ENCODE measurements around the gene DGAT2.
"Not testable (repeated sequence)": the region's sequence is repeated elsewhere in the genome, so short reads cannot be mapped to it uniquely, and the experiment has no call there.

Gene DGAT2

GRCh38 chr11:75754933-75755332 is 13.6 kb upstream of the DGAT2 start:
- DNase-seq (ENCODE audit: low read depth in 2 of 2, low spot score in 1 of 2), result not testable (repeated sequence)

- no peak for DNase-seq (ENCODE audit: low read depth in 2 of 2, low spot score in 1 of 2)
Measured at GRCh38 chr11:75757651-75758050, 10.9 kb upstream of the DGAT2 start.

GRCh38 chr11:75759832-75760231 is 8.7 kb upstream of the DGAT2 start:
- DNase-seq (ENCODE audit: low read depth in 2 of 2, low spot score in 1 of 2), result no peak

- no peak for DNase-seq (ENCODE audit: low read depth in 2 of 2, low spot score in 1 of 2)
Measured at GRCh38 chr11:75760243-75760642, 8.3 kb upstream of the DGAT2 start.

- DNase-seq (ENCODE audit: low read depth in 2 of 2, low spot score in 1 of 2), result no peak
Measured at GRCh38 chr11:75760710-75761493, 7.7 kb upstream of the DGAT2 start.

- no peak for DNase-seq (ENCODE audit: low read depth in 2 of 2, low spot score in 1 of 2)
Measured at GRCh38 chr11:75762158-75762557, 6.4 kb upstream of the DGAT2 start.

GRCh38 chr11:75762885-75763284 is 5.7 kb upstream of the DGAT2 start:
- DNase-seq (ENCODE audit: low read depth in 2 of 2, low spot score in 1 of 2), result no peak

GRCh38 chr11:75763846-75764245 is 4.7 kb upstream of the DGAT2 start:
- no peak for DNase-seq (ENCODE audit: low read depth in 2 of 2, low spot score in 1 of 2)

- no peak for DNase-seq (ENCODE audit: low read depth in 2 of 2, low spot score in 1 of 2)
Measured at GRCh38 chr11:75765116-75765515, 3.5 kb upstream of the DGAT2 start.

GRCh38 chr11:75766443-75767227 is 1.9 kb upstream of the DGAT2 start:
- DNase-seq (ENCODE audit: low read depth in 2 of 2, low spot score in 1 of 2), result no peak

- no peak for DNase-seq (ENCODE audit: low read depth in 2 of 2, low spot score in 1 of 2)
Measured at GRCh38 chr11:75767228-75767572, 1.4 kb upstream of the DGAT2 start.

GRCh38 chr11:75767793-75768111 is 826 bp upstream of the DGAT2 start:
- DNase-seq (ENCODE audit: low read depth in 2 of 2, low spot score in 1 of 2), result no peak

GRCh38 chr11:75768909-75769771 is 562 bp downstream of the DGAT2 start:
- DNase-seq (ENCODE audit: low read depth in 2 of 2, low spot score in 1 of 2), result no peak

- no peak for DNase-seq (ENCODE audit: low read depth in 2 of 2, low spot score in 1 of 2)
Measured at GRCh38 chr11:75770102-75770501, 1.5 kb downstream of the DGAT2 start.

GRCh38 chr11:75771646-75772410 is 3.2 kb downstream of the DGAT2 start:
- DNase-seq (ENCODE audit: low read depth in 2 of 2, low spot score in 1 of 2), result no peak

- no peak for DNase-seq (ENCODE audit: low read depth in 2 of 2, low spot score in 1 of 2)
Measured at GRCh38 chr11:75773595-75774353, 5.2 kb downstream of the DGAT2 start.

- DNase-seq (ENCODE audit: low read depth in 2 of 2, low spot score in 1 of 2), result no peak
Measured at GRCh38 chr11:75775056-75775455, 6.5 kb downstream of the DGAT2 start.

GRCh38 chr11:75776546-75776945 is 8.0 kb downstream of the DGAT2 start:
- DNase-seq (ENCODE audit: low read depth in 2 of 2, low spot score in 1 of 2), result no peak

GRCh38 chr11:75777461-75778110 is 9.0 kb downstream of the DGAT2 start:
- DNase-seq (ENCODE audit: low read depth in 2 of 2, low spot score in 1 of 2), result no peak

GRCh38 chr11:75778962-75779361 is 10.4 kb downstream of the DGAT2 start:
- DNase-seq (ENCODE audit: low read depth in 2 of 2, low spot score in 1 of 2), result no peak
